Measurements from ENCODE around the gene DPF3. TPM values are rescaled to one million over a fixed set of nuclear protein-coding genes. Genes with fewer than 3 reads are reported as not detected.

DPF3 gene
- polyA plus RNA-seq, 1 experiment, result 3.6 TPM

DNA sequence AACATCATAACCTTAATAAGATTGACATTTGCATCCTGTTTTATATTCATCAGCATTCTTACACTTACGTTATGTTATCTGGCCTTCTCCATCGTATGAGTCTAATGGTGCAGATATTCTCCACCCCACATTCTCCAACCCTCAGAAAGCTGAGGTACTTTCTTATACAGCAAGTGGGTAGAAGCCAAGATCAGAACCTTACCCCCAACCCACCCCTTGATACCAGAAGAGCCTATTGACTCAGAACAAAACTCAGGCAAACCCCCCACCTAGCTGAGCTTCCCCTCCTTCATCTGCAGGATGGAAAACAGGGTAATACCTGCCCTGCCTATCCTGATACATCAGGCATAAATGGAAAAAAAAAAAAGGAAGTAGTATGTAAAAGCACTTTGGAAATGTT is 77.6 kb downstream of the DPF3 start:
- Histone ChIP-seq H3K36me3 (ENCODE audit: control insufficient read depth, insufficient read depth, low read length) (no peaks in the 10 kb centered on the region), H3K4me3 (ENCODE audit: low read depth, low read length) (no peak overlapping the region), H3K27me3 (ENCODE audit: control insufficient read depth, insufficient read depth, low read length) (no peaks in the 10 kb centered on the region)
- CTCF ChIA-PET, result no interaction called here
- no peak for DNase-seq (ENCODE audit: low read depth)
- TF ChIP-seq, protein P1, sequence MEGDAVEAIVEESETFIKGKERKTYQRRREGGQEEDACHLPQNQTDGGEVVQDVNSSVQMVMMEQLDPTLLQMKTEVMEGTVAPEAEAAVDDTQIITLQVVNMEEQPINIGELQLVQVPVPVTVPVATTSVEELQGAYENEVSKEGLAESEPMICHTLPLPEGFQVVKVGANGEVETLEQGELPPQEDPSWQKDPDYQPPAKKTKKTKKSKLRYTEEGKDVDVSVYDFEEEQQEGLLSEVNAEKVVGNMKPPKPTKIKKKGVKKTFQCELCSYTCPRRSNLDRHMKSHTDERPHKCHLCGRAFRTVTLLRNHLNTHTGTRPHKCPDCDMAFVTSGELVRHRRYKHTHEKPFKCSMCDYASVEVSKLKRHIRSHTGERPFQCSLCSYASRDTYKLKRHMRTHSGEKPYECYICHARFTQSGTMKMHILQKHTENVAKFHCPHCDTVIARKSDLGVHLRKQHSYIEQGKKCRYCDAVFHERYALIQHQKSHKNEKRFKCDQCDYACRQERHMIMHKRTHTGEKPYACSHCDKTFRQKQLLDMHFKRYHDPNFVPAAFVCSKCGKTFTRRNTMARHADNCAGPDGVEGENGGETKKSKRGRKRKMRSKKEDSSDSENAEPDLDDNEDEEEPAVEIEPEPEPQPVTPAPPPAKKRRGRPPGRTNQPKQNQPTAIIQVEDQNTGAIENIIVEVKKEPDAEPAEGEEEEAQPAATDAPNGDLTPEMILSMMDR (IDR thresholded peaks at IDR 0.05; ENCODE audit: insufficient read depth, low read depth, low read length), result no peak
- POLR2A ChIA-PET, result no interaction called here

DNA sequence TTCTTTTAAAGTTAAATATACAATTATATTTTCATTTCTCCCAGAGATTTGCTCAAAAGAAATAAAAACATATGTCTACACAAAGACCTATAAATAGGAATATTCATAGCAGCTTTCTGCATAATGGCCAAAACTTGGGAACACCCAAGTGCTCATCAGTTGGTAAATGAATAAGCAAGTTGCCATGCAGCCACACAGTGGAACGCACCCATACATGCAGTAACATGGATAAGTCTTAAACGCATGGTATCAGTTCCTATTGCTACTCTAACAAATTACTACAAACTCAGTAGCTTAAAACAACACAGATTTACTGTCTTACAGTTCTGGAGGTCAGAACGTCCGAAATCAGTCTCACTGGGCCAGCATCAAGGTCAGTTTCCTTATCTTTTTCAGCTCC is 78.5 kb downstream of the DPF3 start:
- ChIA-PET POLR2A (no interaction called here), CTCF (interaction anchor here (1.0 kb wide), 1 partner anchor 298 kb away, joined by 3 read pairs; no protein-coding TSS in a partner anchor)
- no peak for DNase-seq (ENCODE audit: low read depth)
- TF ChIP-seq, protein P1 (IDR thresholded peaks at IDR 0.05; ENCODE audit: insufficient read depth, low read depth, low read length), result no peak
- Histone ChIP-seq H3K4me3 (ENCODE audit: low read depth, low read length) (no peak overlapping the region), H3K27me3 (ENCODE audit: control insufficient read depth, insufficient read depth, low read length) (no peaks in the 10 kb centered on the region), H3K36me3 (ENCODE audit: control insufficient read depth, insufficient read depth, low read length) (no peaks in the 10 kb centered on the region)

DNA sequence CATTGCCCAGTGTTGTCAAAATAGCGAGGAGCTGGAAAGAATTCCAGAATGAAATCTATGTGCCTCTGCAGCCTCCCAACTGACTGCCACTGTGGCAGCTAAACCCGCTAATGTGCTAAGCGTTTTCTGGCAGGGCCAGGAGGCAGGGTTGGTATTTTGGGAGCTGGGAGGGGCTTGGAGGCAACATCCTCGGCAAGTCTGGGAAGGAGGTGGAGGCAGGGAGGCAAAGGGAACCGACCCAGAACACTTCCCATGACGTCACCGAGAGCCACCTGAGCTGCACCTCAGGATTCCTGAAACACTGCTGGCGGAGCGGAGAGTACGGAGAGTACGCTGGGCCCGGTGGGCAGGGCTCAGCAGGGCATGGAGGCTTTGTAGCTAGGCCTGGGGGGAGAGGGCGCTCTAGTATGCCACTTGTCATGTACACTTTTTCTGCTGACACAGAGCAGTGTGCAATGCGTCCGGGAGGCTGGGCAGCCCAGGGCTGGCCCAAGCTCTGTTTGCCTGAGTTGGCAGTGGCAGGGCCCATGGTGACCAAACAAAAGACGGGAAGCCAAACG is 81.5 kb downstream of the DPF3 start:
- POLR2A ChIA-PET, result interaction anchor here (0.6 kb wide), 1 partner anchor 1271 kb away, joined by 4 read pairs; no protein-coding TSS in a partner anchor
- TF ChIP-seq, protein P1 (IDR thresholded peaks at IDR 0.05; ENCODE audit: insufficient read depth, low read depth, low read length), result no peak
- Histone ChIP-seq H3K4me3 (ENCODE audit: low read depth, low read length) (no peak overlapping the region), H3K27me3 (ENCODE audit: control insufficient read depth, insufficient read depth, low read length) (no peaks in the 10 kb centered on the region), H3K36me3 (ENCODE audit: control insufficient read depth, insufficient read depth, low read length) (no peaks in the 10 kb centered on the region)
- no peak for DNase-seq (ENCODE audit: low read depth)
- CTCF ChIA-PET, result no interaction called here

DNA sequence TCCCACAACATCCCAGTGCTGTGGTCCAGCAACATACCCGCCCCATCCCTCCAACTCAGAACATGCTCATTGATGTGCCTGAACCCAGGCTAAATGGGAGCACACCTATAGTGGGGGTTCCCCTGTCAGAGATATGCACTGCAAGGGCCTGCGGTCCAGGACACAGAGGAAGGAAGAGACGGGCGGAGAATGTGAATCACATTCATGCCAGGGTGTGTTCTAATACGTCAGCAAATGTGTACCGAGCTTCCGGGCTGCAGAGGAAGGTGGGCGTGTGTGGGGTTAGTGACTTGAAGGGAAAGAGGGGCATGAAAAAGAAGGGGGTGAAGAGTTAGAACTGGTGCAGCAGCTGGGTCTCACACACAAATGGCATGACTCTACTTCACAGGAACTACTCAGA is 83.7 kb downstream of the DPF3 start:
- no peak overlapping the region for H3K4me3 ChIP-seq (ENCODE audit: low read depth, low read length)
- POLR2A ChIA-PET, result no interaction called here
- H3K36me3 ChIP-seq (ENCODE audit: control insufficient read depth, insufficient read depth, low read length), result no peaks in the 10 kb centered on the region
- no peak for DNase-seq (ENCODE audit: low read depth)
- CTCF ChIA-PET, result no interaction called here
- no peaks in the 10 kb centered on the region for H3K27me3 ChIP-seq (ENCODE audit: control insufficient read depth, insufficient read depth, low read length)
- TF ChIP-seq, protein P1 (IDR thresholded peaks at IDR 0.05; ENCODE audit: insufficient read depth, low read depth, low read length), result no peak

DNA sequence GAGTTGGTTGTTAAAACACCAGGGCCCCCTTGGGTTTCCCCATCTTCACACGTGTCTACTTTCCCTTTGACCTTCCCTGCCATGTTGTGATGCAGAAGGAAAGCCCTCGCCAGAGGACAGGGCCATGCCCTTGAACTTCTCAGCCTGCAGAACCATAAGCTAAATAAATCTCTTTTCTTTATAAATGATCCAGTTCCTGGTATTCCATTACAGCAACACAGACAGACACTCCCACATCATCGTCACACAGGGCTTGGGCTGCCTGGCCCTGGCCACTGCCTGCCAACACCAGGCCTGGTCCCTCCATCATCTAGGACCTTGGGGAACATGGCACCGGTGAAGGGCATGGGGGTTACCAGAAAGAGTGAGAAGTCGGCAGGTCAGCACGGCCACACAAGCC is 84.8 kb downstream of the DPF3 start:
- CTCF ChIA-PET, result interaction anchor here (0.6 kb wide), 1 partner anchor 53 kb away, joined by 3 read pairs; no protein-coding TSS in a partner anchor
- no peaks in the 10 kb centered on the region for H3K36me3 ChIP-seq (ENCODE audit: control insufficient read depth, insufficient read depth, low read length)
- POLR2A ChIA-PET, result no interaction called here

More for the DNA sequence above, 84.8 kb downstream of the DPF3 start:
- TF ChIP-seq, protein P1 (IDR thresholded peaks at IDR 0.05; ENCODE audit: insufficient read depth, low read depth, low read length), result no peak
- Histone ChIP-seq H3K4me3 (ENCODE audit: low read depth, low read length) (no peak overlapping the region), H3K27me3 (ENCODE audit: control insufficient read depth, insufficient read depth, low read length) (no peaks in the 10 kb centered on the region)
- DNase-seq (ENCODE audit: low read depth), result no peak
